ENCODE results near the gene FHOD3. TPM values are rescaled to one million over a fixed set of nuclear protein-coding genes. Genes with fewer than 3 reads are reported as not detected.

FHOD3 gene
- total and polyA plus RNA-seq, 2 of the 8 experiments (the other 6 are each of a cell fraction or from before 2014, with no cell fraction given): 9.7 to 10.5 TPM

DNA sequence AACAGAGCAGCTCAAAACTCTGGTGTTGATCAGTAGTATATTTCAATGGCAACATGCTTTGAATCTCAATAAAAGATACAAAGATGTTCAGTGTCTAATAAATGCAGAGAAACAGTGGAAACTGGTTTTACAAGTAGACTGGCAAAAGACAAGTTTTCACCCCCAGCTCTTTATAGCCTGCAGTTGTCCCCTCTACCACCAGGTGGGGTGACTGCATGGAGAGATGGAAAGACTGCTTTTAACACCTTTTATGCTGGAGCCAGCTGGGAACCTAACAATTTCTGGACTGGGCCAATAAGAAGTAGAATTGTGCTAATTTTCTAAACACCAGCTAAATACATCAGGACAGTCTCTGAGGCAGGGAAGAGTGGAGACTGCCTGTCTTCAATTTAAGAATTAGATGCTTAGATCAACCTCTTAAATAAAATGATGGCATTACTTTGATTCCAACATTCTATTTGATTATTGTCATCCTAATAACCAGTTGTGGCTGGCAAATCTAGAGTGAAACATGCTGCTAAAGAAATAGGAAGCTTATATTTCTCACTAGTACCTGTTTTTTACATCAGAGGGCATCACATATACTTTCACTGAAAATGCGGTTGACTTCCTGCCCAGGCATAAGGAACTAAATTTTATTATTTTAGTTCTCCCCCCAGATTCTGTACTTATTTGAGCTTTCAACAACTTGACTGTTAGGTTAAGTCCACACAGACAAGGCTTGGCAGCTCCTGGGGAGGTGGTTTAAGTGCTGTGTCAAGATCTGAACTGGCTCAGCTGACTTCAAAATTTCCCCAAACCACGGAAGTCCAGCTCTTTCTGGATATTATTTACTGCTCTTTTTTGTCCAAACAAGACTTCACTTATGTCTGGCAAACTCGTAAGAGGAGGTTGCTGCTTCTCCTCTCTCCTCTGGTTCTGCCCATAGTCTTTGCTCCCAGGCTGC lies 390.8 kb downstream of the FHOD3 start:
- peak; percentile 78 for FAIRE-seq
- Histone ChIP-seq H2BK15ac (ENCODE audit: low read length) (no peak overlapping the region), H3K9me3 (ENCODE audit: insufficient read depth in 2 of 2, low read depth in 1 of 2, low read length in 1 of 2) (peaks cover 0 to 4% of the 10 kb centered on the region in 2 experiments; a peak in 1 of 4 replicates), H4K5ac (ENCODE audit: insufficient read length, low read depth, low read length) (no peak overlapping the region), H2AK5ac (ENCODE audit: low read depth, low read length) (no peak overlapping the region), H3K14ac (ENCODE audit: insufficient read length) (no peak overlapping the region), H3K4ac (replicated peaks; ENCODE audit: insufficient read length, low read depth, low read length) (no peak overlapping the region), H2AFZ (ENCODE audit: low read length) (no peak overlapping the region), H3K27me3 (replicated peaks in 1 of 4; ENCODE audit: control insufficient read depth in 3 of 4, extremely low read depth in 1 of 4, insufficient read depth in 3 of 4, low read length in 3 of 4) (no peaks in the 10 kb centered on the region), H3K4me2 (ENCODE audit: insufficient read depth in 1 of 2, low read depth in 2 of 2, low read length in 2 of 2) (no peak overlapping the region), H2BK120ac (replicated peaks; ENCODE audit: low read depth, low read length) (no peak overlapping the region), H3K79me1 (ENCODE audit: low read depth, low read length) (no peaks in the 10 kb centered on the region), H4K8ac (ENCODE audit: extremely low read depth, insufficient read depth, low read length) (no peak overlapping the region), H2BK12ac (ENCODE audit: low read depth, low read length) (no peak overlapping the region), H3K4me1 (replicated peaks in 1 of 4; ENCODE audit: control insufficient read depth in 3 of 4, insufficient read depth in 4 of 4, low read length in 3 of 4) (no peaks in the 10 kb centered on the region), H3K23me2 (ENCODE audit: low read depth, low read length) (no peaks in the 10 kb centered on the region; the same call in 1 of the 2 replicates), H3K79me2 (ENCODE audit: control insufficient read depth in 1 of 2, insufficient read depth in 2 of 2, low read length in 2 of 2) (no peaks in the 10 kb centered on the region), H3K9ac (replicated peaks in 1 of 4; ENCODE audit: extremely low read depth in 1 of 4, low read depth in 3 of 4, low read length in 3 of 4) (no peak overlapping the region), H3K36me3 (ENCODE audit: control insufficient read depth in 2 of 4, insufficient read depth in 4 of 4, low read length in 3 of 4) (0 out of 8 replicates have a peak, but pooled peaks cover 0 to 3% (median 0%) of the 10 kb centered on the region in 4 experiments), H3K4me3 (ENCODE audit: extremely low read depth in 1 of 4, insufficient read depth in 2 of 4, low read depth in 3 of 4, low read length in 4 of 4) (no peak overlapping the region), H3K23ac (ENCODE audit: insufficient read length) (no peak overlapping the region), H3K18ac (ENCODE audit: extremely low read depth, low read length) (no peak overlapping the region), H2BK20ac (ENCODE audit: low read length) (no peak overlapping the region), H4K91ac (replicated peaks; ENCODE audit: insufficient read length, low read length) (no peak overlapping the region), H2BK5ac (ENCODE audit: low read depth, low read length) (no peak overlapping the region), H4K20me1 (replicated peaks in 1 of 2; ENCODE audit: control insufficient read depth in 1 of 2, insufficient read depth in 2 of 2, low read length in 2 of 2) (no peaks in the 10 kb centered on the region), H3K56ac (replicated peaks; ENCODE audit: insufficient read length, low read depth, low read length) (no peak overlapping the region), H3K27ac (ENCODE audit: low read depth, low read length) (no peak overlapping the region)
- no peak for TF ChIP-seq SRF (IDR thresholded peaks at IDR 0.05; ENCODE audit: low read depth, low read length)
- TF ChIP-seq GTF2F1 (IDR thresholded peaks at IDR 0.05; ENCODE audit: borderline replicate concordance, low read depth, low read length): no peak
- no peak for TF ChIP-seq SP4 (IDR thresholded peaks at IDR 0.05; ENCODE audit: low read length)
- TF ChIP-seq RAD21 (IDR thresholded peaks at IDR 0.05 in 1 of 2, conservative IDR thresholded peaks at IDR 0.05 in 1 of 2; ENCODE audit: low read depth in 2 of 2, low read length in 2 of 2): peak; percentile 76 to 80
- TF ChIP-seq, protein P1, sequence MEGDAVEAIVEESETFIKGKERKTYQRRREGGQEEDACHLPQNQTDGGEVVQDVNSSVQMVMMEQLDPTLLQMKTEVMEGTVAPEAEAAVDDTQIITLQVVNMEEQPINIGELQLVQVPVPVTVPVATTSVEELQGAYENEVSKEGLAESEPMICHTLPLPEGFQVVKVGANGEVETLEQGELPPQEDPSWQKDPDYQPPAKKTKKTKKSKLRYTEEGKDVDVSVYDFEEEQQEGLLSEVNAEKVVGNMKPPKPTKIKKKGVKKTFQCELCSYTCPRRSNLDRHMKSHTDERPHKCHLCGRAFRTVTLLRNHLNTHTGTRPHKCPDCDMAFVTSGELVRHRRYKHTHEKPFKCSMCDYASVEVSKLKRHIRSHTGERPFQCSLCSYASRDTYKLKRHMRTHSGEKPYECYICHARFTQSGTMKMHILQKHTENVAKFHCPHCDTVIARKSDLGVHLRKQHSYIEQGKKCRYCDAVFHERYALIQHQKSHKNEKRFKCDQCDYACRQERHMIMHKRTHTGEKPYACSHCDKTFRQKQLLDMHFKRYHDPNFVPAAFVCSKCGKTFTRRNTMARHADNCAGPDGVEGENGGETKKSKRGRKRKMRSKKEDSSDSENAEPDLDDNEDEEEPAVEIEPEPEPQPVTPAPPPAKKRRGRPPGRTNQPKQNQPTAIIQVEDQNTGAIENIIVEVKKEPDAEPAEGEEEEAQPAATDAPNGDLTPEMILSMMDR (IDR thresholded peaks at IDR 0.05; ENCODE audit: control extremely low read depth in 1 of 3, insufficient read depth in 1 of 3, low read depth in 1 of 3, low read length in 3 of 3): peak; percentile 56 to 89 (median 87)
- CTCF ChIA-PET (ENCODE audit: partially characterized antibody): interaction anchor here (0.5 to 4.6 kb wide), 67 partner anchors 9 to 542 kb away, joined by 3 to 46 read pairs (median 4); no protein-coding TSS in a partner anchor
- WGBS, 2 experiments (ENCODE audit: extremely low coverage in 1 of 2, insufficient coverage in 1 of 2, insufficient read length in 1 of 2, insufficient replicate concordance in 2 of 2, low coverage in 1 of 2, low lambda C conversion rate in 2 of 2, missing lambda C conversion rate in 1 of 2): 94% methylated on average over 3 of the region's 3 CpGs; no CpG with 5 or more reads in 1 of the 2 experiments
- peak in 1 of 2 experiments; percentile 86 for DNase-seq (ENCODE audit: low read depth in 1 of 2, low spot score in 2 of 2)
- POLR2A ChIA-PET (ENCODE audit: partially characterized antibody): interaction anchor here (1.6 kb wide), 1 partner anchor 56 kb away, joined by 6 read pairs; no protein-coding TSS in a partner anchor
